B cell (primary cell): Measurements from ENCODE around the gene HNRNPD. TPM values are rescaled to one million over a fixed set of nuclear protein-coding genes. Genes with fewer than 3 reads are reported as not detected.

ENCODE experiments used
- ATAC-seq: fragments of 200-7000 bp; cut with Tn5 transposase; one replicate; pipeline ENCODE4 v1.10.0; 2021; ENCODE audit warnings: low read depth, mild to moderate bottlenecking, moderate number of reproducible peaks, moderate library complexity
- CTCF ChIA-PET: fragments of 350-600 bp; sonication (Branson Sonifier 250); formaldehyde crosslinking; loops from one replicate; lab custom pipeline; 2021; ENCODE audit warnings: antibody characterized with exemption, inconsistent platforms; lab: Charles Lee
- POLR2A ChIA-PET: fragments of 350-600 bp; sonication (Branson Sonifier 250); formaldehyde crosslinking; loops from one replicate; lab custom pipeline; 2021; ENCODE audit warnings: antibody characterized with exemption; lab: Charles Lee
- DNase-seq: peaks from one replicate; pipeline ENCODE4 v3.0.0; 2013
- H2AFZ ChIP-seq: 2 replicates; pipeline ENCODE4 v1.6.1; 2012; ENCODE audit warnings: mild to moderate bottlenecking, low read depth, low read length; ENCODE audit not compliant: insufficient read depth, poor library complexity, severe bottlenecking
- H3K27ac ChIP-seq, 2 donors: 1 replicate in 1 of 2; 2 replicates in 1 of 2; pipeline ENCODE4 v1.5.1; 2012 to 2013; ENCODE audit warnings: low read length in 2 of 2, mild to moderate bottlenecking in 2 of 2, moderate library complexity in 1 of 2
- H3K27me3 ChIP-seq, 4 experiments: fragments of 200-600 bp in 1 of 4; sonication (generic) in 1 of 4; replicated peaks in 1 of 4; 1 replicate in 2 of 4; 2 replicates in 2 of 4; pipeline versions ENCODE4 v1.6.1 to v1.7.0; 2013 to 2016; ENCODE audit warnings: low read length in 3 of 4, mild to moderate bottlenecking in 2 of 4, mixed read lengths in 1 of 4, moderate library complexity in 1 of 4; ENCODE audit not compliant: insufficient read depth in 4 of 4, control insufficient read depth in 3 of 4; ENCODE audit errors: control extremely low read depth in 1 of 4
- H3K36me3 ChIP-seq, 2 experiments: replicated peaks in 1 of 2; 1 replicate in 1 of 2; 2 replicates in 1 of 2; pipeline versions ENCODE4 v1.6.1 to v1.7.1; 2013; ENCODE audit warnings: low read length in 1 of 2; ENCODE audit not compliant: insufficient read depth in 2 of 2, control insufficient read depth in 1 of 2; ENCODE audit errors: control extremely low read depth in 1 of 2, extremely low read depth in 1 of 2
- H3K4me1 ChIP-seq, 2 donors: fragments of 200-600 bp in 1 of 2; sonication (generic) in 1 of 2; 1 replicate in 1 of 2; 2 replicates in 1 of 2; pipeline versions ENCODE4 v1.5.1 to v1.6.1; 2013 to 2017; ENCODE audit warnings: low read length in 2 of 2; ENCODE audit not compliant: control insufficient read depth in 2 of 2, insufficient read depth in 2 of 2
- H3K4me2 ChIP-seq: replicated peaks from 2 replicates; pipeline ENCODE3; 2012; ENCODE audit warnings: mild to moderate bottlenecking, low read depth, low read length; ENCODE audit not compliant: poor library complexity, severe bottlenecking
- H3K4me3 ChIP-seq, 5 experiments: fragments of 200-600 bp in 1 of 5; sonication (generic) in 1 of 5; 1 replicate in 3 of 5; 2 replicates in 2 of 5; pipeline versions ENCODE4 v1.5.1 to v1.7.0; 2011 to 2016; ENCODE audit warnings: low read length in 4 of 5, mild to moderate bottlenecking in 4 of 5, low read depth in 2 of 5, control low read depth in 1 of 5, moderate library complexity in 1 of 5; ENCODE audit not compliant: insufficient read depth in 1 of 5; ENCODE audit errors: control extremely low read depth in 1 of 5, extremely low read depth in 1 of 5
- H3K79me2 ChIP-seq: fragments of 200-600 bp; sonication (generic); one replicate; pipeline ENCODE4 v1.6.0; 2016; ENCODE audit warnings: low read length; ENCODE audit not compliant: control insufficient read depth, insufficient read depth
- H3K9ac ChIP-seq: fragments of 200-600 bp; sonication (generic); 2 replicates; pipeline ENCODE4 v1.6.1; 2017; ENCODE audit warnings: mild to moderate bottlenecking, low read length, moderate library complexity
- H3K9me3 ChIP-seq, 3 donors: one replicate each; pipeline versions ENCODE4 v1.6.1 to v1.7.1; 2013; ENCODE audit warnings: low read length in 2 of 3; ENCODE audit not compliant: control insufficient read depth in 2 of 3, insufficient read depth in 1 of 3; ENCODE audit errors: control extremely low read depth in 1 of 3
- H4K20me1 ChIP-seq: 2 replicates; pipeline ENCODE4 v1.6.0; 2012; ENCODE audit warnings: mild to moderate bottlenecking, low read length; ENCODE audit not compliant: insufficient read depth, control insufficient read depth, poor library complexity, severe bottlenecking
- H3K27ac Mint-ChIP-seq: one replicate; pipeline ENCODE4 v1.8.0; 2021; ENCODE audit warnings: mixed read lengths
- H3K27me3 Mint-ChIP-seq: one replicate; pipeline ENCODE4 v1.8.0; 2021; ENCODE audit warnings: mixed read lengths
- H3K4me1 Mint-ChIP-seq: one replicate; pipeline ENCODE4 v1.8.0; 2021; ENCODE audit warnings: mixed read lengths
- H3K4me3 Mint-ChIP-seq: one replicate; pipeline ENCODE4 v1.8.0; 2021; ENCODE audit warnings: mixed read lengths
- H3K9me3 Mint-ChIP-seq: one replicate; pipeline ENCODE4 v1.8.0; 2022; ENCODE audit warnings: mixed read lengths; ENCODE audit not compliant: insufficient read depth
- EZH2 ChIP-seq: IDR thresholded peaks from 2 replicates; pipeline ENCODE4 v1.6.1; 2012; ENCODE audit warnings: borderline replicate concordance, low read depth, mild to moderate bottlenecking, moderate library complexity, low read length; ENCODE audit not compliant: insufficient read depth, poor library complexity, severe bottlenecking
- WGBS: methylation state at CpG from one replicate; pipeline ENCODE4 v1.1.5; 2013; ENCODE audit warnings: missing lambda C conversion rate; ENCODE audit not compliant: insufficient coverage; 5-methylcytosine and 5-hydroxymethylcytosine counted together
- intact Hi-C: fragments of 100-400 bp; cut with micrococcal nuclease; formaldehyde crosslinking; loops from one replicate; pipeline ENCODE4 v1.10.0; 2022
- polyA plus RNA-seq: library from polyadenylated mRNA; depleted of rRNA; stranded (reverse); fragments of >200 nt; gene quantifications from 2 replicates; pipeline ENCODE4 v1.2.3, GENCODE V29; 2012
- total RNA-seq, 2 donors: library from RNA; stranded (reverse); fragments of 120-200 nt in 1 of 2; gene quantifications; 1 replicate in 1 of 2; 2 replicates in 1 of 2; pipeline versions ENCODE4 v1.2.3 to v1.2.4, GENCODE V29; 2013 to 2022
- TF ChIP-seq, protein P1 (sequence below): fragments of 200-600 bp; IDR thresholded peaks from one replicate; pipeline ENCODE4 v1.8.0; 2022; ENCODE audit warnings: antibody characterized with exemption, mild to moderate bottlenecking

Gene HNRNPD
- total and polyA plus RNA-seq, 2 donors (not counting 1 experiment from before 2014, with no cell fraction given) = 120 to 280 TPM

DNA sequence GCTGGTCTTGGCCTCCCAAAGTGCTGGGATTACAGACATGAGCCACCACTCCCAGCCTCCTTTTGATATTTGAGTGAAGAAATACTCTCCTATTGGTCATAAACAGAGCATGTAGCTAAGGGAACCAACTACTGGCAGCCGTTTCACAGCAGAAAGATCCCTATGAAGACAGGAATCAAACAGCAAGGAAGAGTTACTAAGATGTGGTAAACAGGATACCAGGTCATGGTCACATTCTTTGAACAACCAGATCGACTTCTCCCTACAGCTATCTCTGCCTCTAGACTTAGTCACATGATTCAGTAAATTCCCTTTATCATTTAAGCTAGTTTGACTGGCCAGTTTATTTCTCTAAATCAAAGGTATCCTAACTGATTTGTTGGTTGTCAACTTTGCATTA is 9.0 kb upstream of the HNRNPD start:
- DNase-seq = peak; percentile 48
- ChIA-PET POLR2A (interaction anchor here (0.6 kb wide), 1 partner anchor 235 kb away, joined by 6 read pairs; no protein-coding TSS in a partner anchor), CTCF (no interaction called here)
- WGBS = no CpG with 5 or more reads among the region's 2 CpGs
- Histone ChIP-seq H3K36me3 (no peaks in the 10 kb centered on the region), H3K4me3 (no peak overlapping the region), H3K27ac (peak overlapping the region; percentile 38 to 59), H4K20me1 (no peaks in the 10 kb centered on the region), H3K4me1 (peaks cover 10 to 14% of the 10 kb centered on the region in 2 donors), H3K79me2 (peaks cover 5% of the 10 kb centered on the region), H2AFZ (peak overlapping the region; percentile 3), H3K4me2 (peak overlapping the region; percentile 6), H3K9me3 (peaks cover 0 to 16% (median 6%) of the 10 kb centered on the region in 3 donors), H3K27me3 (no peaks in the 10 kb centered on the region), H3K9ac (no peak overlapping the region)
- H3K4me3 Mint-ChIP-seq = peak overlapping the region; percentile 20
- peaks cover 12% of the 10 kb centered on the region for H3K4me1 Mint-ChIP-seq
- peaks cover 3% of the 10 kb centered on the region for H3K9me3 Mint-ChIP-seq
- H3K27ac Mint-ChIP-seq = peak overlapping the region; percentile 76
- peak; percentile 24 for ATAC-seq
- intact Hi-C loops = no loop called here
- H3K27me3 Mint-ChIP-seq = no peaks in the 10 kb centered on the region
- TF ChIP-seq EZH2 = no peak
- TF ChIP-seq, protein P1, sequence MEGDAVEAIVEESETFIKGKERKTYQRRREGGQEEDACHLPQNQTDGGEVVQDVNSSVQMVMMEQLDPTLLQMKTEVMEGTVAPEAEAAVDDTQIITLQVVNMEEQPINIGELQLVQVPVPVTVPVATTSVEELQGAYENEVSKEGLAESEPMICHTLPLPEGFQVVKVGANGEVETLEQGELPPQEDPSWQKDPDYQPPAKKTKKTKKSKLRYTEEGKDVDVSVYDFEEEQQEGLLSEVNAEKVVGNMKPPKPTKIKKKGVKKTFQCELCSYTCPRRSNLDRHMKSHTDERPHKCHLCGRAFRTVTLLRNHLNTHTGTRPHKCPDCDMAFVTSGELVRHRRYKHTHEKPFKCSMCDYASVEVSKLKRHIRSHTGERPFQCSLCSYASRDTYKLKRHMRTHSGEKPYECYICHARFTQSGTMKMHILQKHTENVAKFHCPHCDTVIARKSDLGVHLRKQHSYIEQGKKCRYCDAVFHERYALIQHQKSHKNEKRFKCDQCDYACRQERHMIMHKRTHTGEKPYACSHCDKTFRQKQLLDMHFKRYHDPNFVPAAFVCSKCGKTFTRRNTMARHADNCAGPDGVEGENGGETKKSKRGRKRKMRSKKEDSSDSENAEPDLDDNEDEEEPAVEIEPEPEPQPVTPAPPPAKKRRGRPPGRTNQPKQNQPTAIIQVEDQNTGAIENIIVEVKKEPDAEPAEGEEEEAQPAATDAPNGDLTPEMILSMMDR = no peak

DNA sequence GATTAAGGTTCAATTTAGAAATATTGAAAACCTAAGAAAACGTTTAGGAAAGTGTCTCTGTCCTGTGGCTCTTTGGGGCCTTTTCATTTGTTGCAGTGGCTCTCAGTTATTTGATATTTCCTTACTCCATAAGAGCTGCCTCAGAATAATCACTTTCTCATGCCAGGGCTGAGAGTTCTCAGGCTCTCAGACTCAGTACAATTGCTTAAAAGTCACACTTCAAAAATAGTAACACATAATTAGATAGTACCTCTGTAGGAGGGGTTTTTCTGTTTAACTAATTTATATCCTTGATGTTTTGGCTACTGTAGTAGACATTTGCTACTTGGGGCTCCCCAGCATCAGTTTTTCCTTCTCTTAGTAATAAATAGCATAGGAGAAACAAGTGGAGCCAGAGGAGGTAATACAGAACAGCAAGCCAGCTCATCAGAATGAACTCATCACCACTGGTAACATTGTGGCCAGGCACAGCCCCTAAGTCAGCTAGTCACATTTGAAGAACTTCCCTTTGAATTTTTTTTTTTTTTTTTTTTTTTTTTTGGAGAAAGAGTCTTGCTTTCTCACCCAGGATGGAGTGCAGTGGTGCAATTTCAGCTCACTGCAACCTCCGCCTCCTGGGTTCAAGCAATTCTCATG is 8.0 kb upstream of the HNRNPD start:
- peaks cover 14% of the 10 kb centered on the region for H3K4me1 Mint-ChIP-seq
- H3K9me3 Mint-ChIP-seq = peaks cover 3% of the 10 kb centered on the region
- ATAC-seq = no peak
- no peak overlapping the region for H3K27ac Mint-ChIP-seq
- H3K9me3 ChIP-seq = peaks cover 0 to 16% (median 6%) of the 10 kb centered on the region in 3 donors
- H3K27me3 ChIP-seq = no peaks in the 10 kb centered on the region
- H3K27me3 Mint-ChIP-seq = no peaks in the 10 kb centered on the region
- TF ChIP-seq, protein P1 = no peak
- TF ChIP-seq EZH2 = no peak
- H3K4me2 ChIP-seq = no peak overlapping the region
- H3K9ac ChIP-seq = no peak overlapping the region
- no peak overlapping the region for H3K27ac ChIP-seq
- no peaks in the 10 kb centered on the region for H3K36me3 ChIP-seq
- ChIA-PET POLR2A (no interaction called here), CTCF (interaction anchor here (0.9 to 1.5 kb wide), 3 partner anchors 21 to 97 kb away, joined by 3 to 6 read pairs (median 5); no protein-coding TSS in a partner anchor)
- H3K4me3 Mint-ChIP-seq = no peak overlapping the region
- H3K79me2 ChIP-seq = peaks cover 5% of the 10 kb centered on the region
- DNase-seq = no peak
- no peaks in the 10 kb centered on the region for H4K20me1 ChIP-seq
- intact Hi-C loops = no loop called here
- no peak overlapping the region for H2AFZ ChIP-seq
- WGBS = 100% methylated on average over 1 of the region's 2 CpGs
- peaks cover 10 to 14% of the 10 kb centered on the region in 2 donors for H3K4me1 ChIP-seq
- H3K4me3 ChIP-seq = no peak overlapping the region
